ENCODE data around the gene OBSCN. TPM values are rescaled to one million over a fixed set of nuclear protein-coding genes. Genes with fewer than 3 reads are reported as not detected.
A peak's percentile ranks its signal among the peaks of the same experiment; 100 is the strongest.
"Not testable (repeated sequence)": the region's sequence is repeated elsewhere in the genome, so short reads cannot be mapped to it uniquely, and the experiment has no call there.

The OBSCN gene
- polyA plus RNA-seq, 1 donor from 2014 or later = 2.3 TPM

GRCh38 chr1:228240411-228241240, 32.8 kb downstream of the OBSCN start:
- H3K36me3 Mint-ChIP-seq = peaks cover 23% of the 10 kb centered on the region
- no peak overlapping the region for H3K4me3 Mint-ChIP-seq

DNA sequence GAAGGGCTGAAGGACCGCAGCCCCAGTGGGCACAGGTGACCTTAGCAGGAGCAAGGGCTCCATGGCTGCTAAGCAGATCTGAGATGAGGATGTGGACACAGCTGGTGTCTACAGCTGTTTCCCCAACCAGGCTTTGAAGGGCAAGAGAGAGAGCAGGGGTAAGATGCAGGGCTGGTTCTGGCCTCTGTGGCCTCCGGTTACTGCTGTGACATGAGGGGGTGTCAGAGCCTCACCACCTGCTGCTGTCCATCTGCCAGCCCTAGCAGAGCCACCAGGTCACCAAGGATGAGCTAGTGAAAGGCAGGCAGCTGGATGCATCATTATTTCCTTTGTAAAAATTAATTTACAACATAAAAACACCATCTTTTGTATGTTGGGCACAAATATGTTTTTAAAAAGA, 33.4 kb downstream of the OBSCN start:
- peaks cover 0 to 2% (median 0%) of the 10 kb centered on the region in 3 donors for H3K4me1 Mint-ChIP-seq
- H3K27me3 Mint-ChIP-seq = no peaks in the 10 kb centered on the region
- H3K4me3 Mint-ChIP-seq = no peak overlapping the region
- peaks cover 6 to 53% (median 24%) of the 10 kb centered on the region in 3 donors for H3K9me3 Mint-ChIP-seq
- H3K27ac Mint-ChIP-seq = no peak overlapping the region
- H3K36me3 Mint-ChIP-seq = peaks cover 27% of the 10 kb centered on the region

More at GRCh38 chr1:228240411-228241240, 32.8 kb downstream of the OBSCN start:
- no peaks in the 10 kb centered on the region for H3K27me3 Mint-ChIP-seq
- no peak overlapping the region for H3K27ac Mint-ChIP-seq
- peaks cover 6 to 49% (median 24%) of the 10 kb centered on the region in 3 donors for H3K9me3 Mint-ChIP-seq
- H3K4me1 Mint-ChIP-seq = peaks cover 0 to 2% (median 0%) of the 10 kb centered on the region in 3 donors

- Mint-ChIP-seq H3K27ac (no peak overlapping the region), H3K4me3 (no peak overlapping the region), H3K27me3 (no peaks in the 10 kb centered on the region), H3K36me3 (peaks cover 31% of the 10 kb centered on the region), H3K9me3 (peaks cover 6 to 50% (median 24%) of the 10 kb centered on the region in 3 donors), H3K4me1 (peaks cover 0 to 2% (median 0%) of the 10 kb centered on the region in 3 donors)
Measured at GRCh38 chr1:228242409-228242808, 34.6 kb downstream of the OBSCN start.

GRCh38 chr1:228243093-228243492, 35.2 kb downstream of the OBSCN start:
- H3K9me3 Mint-ChIP-seq = peaks cover 6 to 50% (median 24%) of the 10 kb centered on the region in 3 donors
- no peak overlapping the region for H3K27ac Mint-ChIP-seq

DNA sequence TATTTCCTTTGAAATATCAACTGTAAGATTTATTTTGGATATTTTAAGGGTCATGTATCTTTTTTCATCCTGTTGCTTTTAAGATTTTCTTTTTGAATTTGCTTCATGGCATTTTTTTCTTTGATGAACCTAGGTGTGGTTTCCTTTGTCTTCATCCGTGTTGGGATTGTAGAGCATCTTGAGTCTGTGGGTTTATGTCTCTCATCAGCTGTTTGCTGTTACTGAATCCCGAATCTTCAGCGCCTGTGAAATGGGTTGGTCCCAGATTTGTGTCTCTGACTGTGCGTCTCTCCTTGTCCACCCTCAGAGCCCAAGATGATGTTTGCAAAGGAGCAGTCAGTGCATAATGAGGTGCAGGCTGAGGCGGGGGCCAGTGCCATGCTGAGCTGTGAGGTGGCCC, 36.1 kb downstream of the OBSCN start:
- Mint-ChIP-seq H3K9me3 (peaks cover 6 to 50% (median 24%) of the 10 kb centered on the region in 3 donors), H3K36me3 (peaks cover 30% of the 10 kb centered on the region), H3K4me3 (peak overlapping the region in 1 of 4 donors; percentile 32)
- H3K4me1 Mint-ChIP-seq, H3K27me3 Mint-ChIP-seq, H3K27ac Mint-ChIP-seq: not testable (repeated sequence)

More at GRCh38 chr1:228243093-228243492, 35.2 kb downstream of the OBSCN start:
- Mint-ChIP-seq H3K4me3 (no peak overlapping the region), H3K4me1 (peaks cover 0 to 2% (median 0%) of the 10 kb centered on the region in 3 donors), H3K36me3 (peaks cover 33% of the 10 kb centered on the region), H3K27me3 (no peaks in the 10 kb centered on the region)

- Mint-ChIP-seq H3K4me3 (no peak overlapping the region), H3K27ac (no peak overlapping the region), H3K4me1 (peaks cover 0 to 2% (median 0%) of the 10 kb centered on the region in 3 donors), H3K36me3 (peaks cover 30% of the 10 kb centered on the region), H3K9me3 (peaks cover 6 to 50% (median 24%) of the 10 kb centered on the region in 3 donors), H3K27me3 (no peaks in the 10 kb centered on the region)
Measured at GRCh38 chr1:228245111-228245510, 37.3 kb downstream of the OBSCN start.

GRCh38 chr1:228246216-228246900, 38.5 kb downstream of the OBSCN start:
- Mint-ChIP-seq H3K9me3 (peaks cover 6 to 44% (median 20%) of the 10 kb centered on the region in 3 donors), H3K27ac (no peak overlapping the region), H3K27me3 (no peaks in the 10 kb centered on the region), H3K4me1 (peaks cover 0 to 2% (median 0%) of the 10 kb centered on the region in 3 donors), H3K36me3 (peaks cover 32% of the 10 kb centered on the region), H3K4me3 (no peak overlapping the region)

DNA sequence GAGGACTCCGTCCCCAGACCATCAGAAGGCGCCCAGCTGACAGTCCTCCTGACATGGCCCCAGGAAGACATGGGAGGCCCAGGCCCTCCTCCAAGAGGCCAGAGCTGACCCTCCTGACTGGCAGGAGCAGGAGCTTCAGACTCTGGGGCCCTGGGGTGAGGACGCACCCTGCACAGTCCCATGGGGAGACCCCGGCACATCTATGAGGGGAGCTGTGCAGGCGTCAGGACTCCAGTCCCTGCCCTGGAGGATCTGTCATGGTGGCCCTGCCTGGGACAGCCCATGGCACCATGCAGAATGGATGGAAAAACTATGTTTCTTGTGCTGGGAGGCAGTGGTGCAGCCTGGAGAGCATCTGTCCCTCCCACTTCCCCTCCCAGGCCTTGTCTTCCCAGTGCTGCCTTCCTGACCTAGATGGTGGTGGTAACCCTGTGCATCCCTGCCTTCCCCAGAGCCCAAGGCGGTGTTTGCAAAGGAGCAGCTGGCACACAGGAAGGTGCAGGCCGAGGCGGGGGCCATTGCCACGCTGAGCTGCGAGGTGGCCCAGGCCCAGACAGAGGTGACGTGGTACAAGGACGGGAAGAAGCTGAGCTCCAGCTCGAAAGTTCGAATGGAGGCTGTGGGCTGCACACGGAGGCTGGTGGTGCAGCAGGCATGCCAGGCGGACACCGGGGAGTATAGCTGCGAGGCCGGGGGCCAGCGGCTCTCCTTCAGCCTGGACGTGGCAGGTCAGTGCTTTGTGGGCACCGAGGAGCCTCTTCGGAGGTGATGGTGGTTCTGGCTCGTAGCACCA, 41.9 kb downstream of the OBSCN start:
- H3K9me3 Mint-ChIP-seq = peaks cover 0 to 16% (median 0%) of the 10 kb centered on the region in 3 donors
- no peaks in the 10 kb centered on the region for H3K4me1 Mint-ChIP-seq
- peaks cover 23% of the 10 kb centered on the region for H3K36me3 Mint-ChIP-seq
- no peaks in the 10 kb centered on the region for H3K27me3 Mint-ChIP-seq
- H3K27ac Mint-ChIP-seq = no peak overlapping the region
- H3K4me3 Mint-ChIP-seq = no peak overlapping the region

DNA sequence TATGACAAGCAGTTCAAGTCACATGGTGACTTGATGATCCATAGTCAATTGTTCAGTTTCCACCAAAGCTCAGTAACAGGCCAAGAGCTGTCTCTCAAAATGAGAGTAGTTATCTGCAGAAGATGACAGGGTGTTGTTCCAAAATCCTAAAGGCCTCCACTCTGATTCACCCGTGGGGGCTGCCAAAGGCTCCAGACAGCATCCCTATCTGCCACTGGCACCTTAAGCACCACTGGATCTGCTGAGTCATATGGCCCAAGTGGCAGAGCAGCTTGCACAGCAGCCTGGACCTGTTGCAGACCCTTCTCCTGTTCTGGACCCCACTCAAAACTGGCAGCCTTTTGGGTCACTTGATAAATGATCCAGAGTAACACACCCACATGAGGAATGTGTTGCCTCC, 44.6 kb downstream of the OBSCN start:
- H3K27ac Mint-ChIP-seq, H3K4me1 Mint-ChIP-seq, H3K9me3 Mint-ChIP-seq, H3K4me3 Mint-ChIP-seq, H3K27me3 Mint-ChIP-seq: not testable (repeated sequence)
- peaks cover 11% of the 10 kb centered on the region for H3K36me3 Mint-ChIP-seq

GRCh38 chr1:228256626-228257375, 49.0 kb downstream of the OBSCN start:
- Mint-ChIP-seq H3K4me1 (no peaks in the 10 kb centered on the region), H3K4me3 (no peak overlapping the region), H3K27ac (no peak overlapping the region), H3K27me3 (no peaks in the 10 kb centered on the region), H3K9me3 (peaks cover 0 to 8% (median 6%) of the 10 kb centered on the region in 3 donors), H3K36me3 (peaks cover 9% of the 10 kb centered on the region)

DNA sequence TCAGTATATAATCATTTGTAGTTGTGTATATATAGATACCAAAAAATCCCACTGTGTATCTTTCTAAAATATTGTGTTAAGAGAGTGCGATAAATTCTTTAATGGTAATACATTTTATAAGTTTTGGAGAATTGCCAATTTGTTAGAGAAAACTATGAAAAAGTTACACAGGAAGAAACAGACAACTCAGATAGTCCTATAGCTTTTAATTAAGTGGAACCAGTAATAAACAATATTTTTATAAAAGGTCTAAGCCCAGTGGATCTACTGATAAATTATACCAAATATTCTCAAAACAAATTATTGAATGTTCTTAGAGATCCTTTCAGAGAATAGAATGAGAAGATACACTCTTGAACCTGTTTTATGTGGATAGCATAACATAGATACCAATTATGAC, 50.6 kb downstream of the OBSCN start:
- Mint-ChIP-seq H3K4me1 (no peaks in the 10 kb centered on the region), H3K27me3 (no peaks in the 10 kb centered on the region), H3K27ac (no peak overlapping the region), H3K9me3 (peaks cover 2 to 14% (median 6%) of the 10 kb centered on the region in 3 donors), H3K4me3 (no peak overlapping the region), H3K36me3 (peaks cover 8% of the 10 kb centered on the region)

DNA sequence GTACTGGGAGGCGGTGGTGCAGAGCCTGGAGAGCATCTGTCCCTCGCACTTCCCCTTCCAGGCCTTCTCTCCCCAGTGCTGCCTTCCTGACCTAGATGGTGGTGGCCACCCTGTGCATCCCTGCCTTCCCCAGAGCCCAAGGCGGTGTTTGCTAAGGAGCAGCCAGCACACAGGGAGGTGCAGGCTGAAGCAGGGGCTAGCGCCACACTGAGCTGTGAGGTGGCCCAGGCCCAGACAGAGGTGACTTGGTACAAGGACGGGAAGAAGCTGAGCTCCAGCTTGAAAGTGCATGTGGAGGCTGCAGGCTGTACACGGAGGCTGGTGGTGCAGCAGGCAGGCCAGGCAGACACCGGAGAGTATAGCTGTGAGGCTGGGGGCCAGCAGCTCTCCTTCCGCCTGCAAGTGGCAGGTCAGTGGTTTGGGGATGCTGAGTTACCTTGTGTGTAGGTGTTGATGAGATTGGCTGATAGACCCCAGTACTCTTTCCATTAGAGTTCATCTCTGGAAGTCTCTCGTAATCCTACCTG, 51.6 kb downstream of the OBSCN start:
- H3K9me3 Mint-ChIP-seq = peaks cover 2 to 14% (median 7%) of the 10 kb centered on the region in 3 donors

GRCh38 chr1:228259951-228260350, 52.1 kb downstream of the OBSCN start:
- peaks cover 2 to 14% (median 7%) of the 10 kb centered on the region in 3 donors for H3K9me3 Mint-ChIP-seq
- no peaks in the 10 kb centered on the region for H3K27me3 Mint-ChIP-seq
- no peak overlapping the region for H3K27ac Mint-ChIP-seq
- H3K4me1 Mint-ChIP-seq = no peaks in the 10 kb centered on the region
- peaks cover 8% of the 10 kb centered on the region for H3K36me3 Mint-ChIP-seq
- H3K4me3 Mint-ChIP-seq = no peak overlapping the region

More for the DNA sequence above, 51.6 kb downstream of the OBSCN start:
- Mint-ChIP-seq H3K4me3 (no peak overlapping the region), H3K27ac (no peak overlapping the region), H3K27me3 (no peaks in the 10 kb centered on the region), H3K4me1 (no peaks in the 10 kb centered on the region), H3K36me3 (peaks cover 8% of the 10 kb centered on the region)

DNA sequence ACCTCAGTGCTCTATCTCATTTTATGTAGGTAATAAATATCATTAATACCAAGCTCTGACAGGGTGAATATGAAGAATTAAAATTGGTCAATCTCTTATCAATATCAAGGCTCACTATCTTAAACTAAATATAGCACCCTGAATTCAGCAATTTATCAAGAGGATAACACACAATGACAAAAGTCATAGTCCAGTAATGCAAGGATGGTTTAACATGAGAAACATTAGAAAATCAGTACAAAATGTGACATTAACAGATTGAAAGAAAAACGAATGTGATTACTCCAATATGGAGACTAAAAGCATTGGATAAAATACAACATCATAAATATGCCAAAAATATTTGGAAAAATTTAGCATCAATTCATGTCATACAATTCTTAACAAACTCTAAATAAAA, 53.9 kb downstream of the OBSCN start:
- H3K4me1 Mint-ChIP-seq = peaks cover 0 to 1% (median 0%) of the 10 kb centered on the region in 3 donors
- no peaks in the 10 kb centered on the region for H3K27me3 Mint-ChIP-seq
- H3K27ac Mint-ChIP-seq = no peak overlapping the region
- H3K4me3 Mint-ChIP-seq = no peak overlapping the region
- H3K36me3 Mint-ChIP-seq = peaks cover 5% of the 10 kb centered on the region
- peaks cover 2 to 14% (median 7%) of the 10 kb centered on the region in 3 donors for H3K9me3 Mint-ChIP-seq

Measured in IgD-negative memory B cell (primary cell).